HG03571 (cell line): ENCODE measurements around the gene TSPAN11.

ENCODE experiments used
- ATAC-seq: cut with Tn5 transposase; IDR thresholded peaks from one replicate; pipeline ENCODE4 v1.9.1; 2021; ENCODE audit not compliant: unreplicated experiment

TSPAN11 gene

DNA sequence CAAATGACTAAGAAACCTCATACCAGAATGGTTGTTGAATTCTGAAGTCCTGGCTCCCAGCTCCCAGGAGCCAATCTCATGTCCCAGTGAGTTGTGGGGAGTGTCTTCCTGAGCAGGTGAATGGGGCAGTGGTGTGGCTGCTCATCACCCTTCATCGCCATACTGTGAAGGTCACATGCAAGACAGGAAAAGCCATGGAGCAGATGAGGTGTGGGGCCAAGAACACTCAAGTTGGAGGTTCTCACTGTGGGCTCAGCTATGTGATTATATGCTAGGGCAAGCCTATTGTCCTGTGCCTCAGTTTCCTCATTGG lies 16.6 kb upstream of the TSPAN11 start:
- ATAC-seq = no peak

DNA sequence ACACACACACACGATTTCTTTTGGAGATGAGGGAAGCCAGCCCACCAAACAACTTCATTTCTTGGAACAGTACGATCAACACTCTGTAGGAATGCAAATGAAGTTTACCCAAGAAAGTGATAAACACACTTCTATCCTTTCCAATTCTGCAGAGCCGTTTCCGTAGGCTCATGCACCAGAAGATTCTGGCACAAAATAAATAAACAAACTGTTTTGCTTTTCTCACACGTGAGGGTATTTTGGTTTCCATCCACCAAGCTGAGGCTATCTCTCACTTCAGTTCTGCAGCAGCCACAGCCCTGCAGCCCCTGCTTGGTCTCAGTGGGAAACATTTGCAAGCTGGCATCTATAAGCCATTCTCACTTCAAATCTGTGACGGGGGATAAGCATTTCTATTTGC lies 15.3 kb upstream of the TSPAN11 start:
- ATAC-seq = no peak

DNA sequence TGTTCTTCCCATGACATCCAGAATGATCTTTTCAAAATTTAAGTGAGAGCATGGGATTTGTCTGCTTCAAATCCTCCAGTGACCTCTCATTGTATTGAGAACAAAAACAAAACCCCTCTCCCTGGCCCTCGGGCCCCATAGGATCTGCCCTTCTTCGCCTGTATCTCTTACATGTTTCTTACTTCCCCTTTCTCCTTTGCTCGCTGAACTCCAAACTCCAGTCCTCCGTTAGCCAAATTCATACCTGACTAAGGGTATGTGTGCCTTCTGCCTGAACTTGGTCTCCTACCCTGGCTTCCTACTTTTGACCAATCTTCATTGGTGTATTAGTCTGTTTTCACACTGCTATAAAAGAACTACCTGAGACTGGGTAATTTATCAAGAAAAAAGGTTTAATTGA lies 13.2 kb upstream of the TSPAN11 start:
- ATAC-seq = no peak

DNA sequence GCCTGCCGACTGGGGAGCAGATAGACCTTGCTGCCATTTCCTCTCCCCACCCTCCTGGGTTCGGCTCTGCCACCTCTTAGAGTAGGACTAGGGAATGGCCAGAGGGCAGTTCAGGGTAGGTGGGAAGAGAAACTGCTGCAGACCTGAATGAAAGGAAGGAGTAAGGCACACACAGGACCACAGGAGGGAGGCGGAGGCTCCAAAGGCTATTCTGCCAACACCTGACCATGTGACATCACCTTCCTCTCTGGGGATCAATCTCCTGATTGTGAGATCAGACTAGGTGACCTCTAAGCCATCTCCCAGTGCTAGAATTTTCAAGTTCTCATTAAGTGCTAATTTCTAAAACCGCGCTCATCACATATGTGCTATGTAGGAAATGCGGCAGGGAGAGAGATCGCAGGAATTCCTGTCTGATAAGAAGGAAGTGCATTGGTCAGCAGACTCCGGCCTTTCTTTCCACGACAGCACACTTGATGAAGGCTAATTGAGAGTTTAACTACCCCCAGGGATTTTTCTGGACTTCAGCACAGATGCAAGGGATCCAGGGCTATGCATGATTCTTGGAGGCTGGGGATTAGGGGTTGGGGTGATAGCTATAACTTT lies 11.5 kb upstream of the TSPAN11 start:
- ATAC-seq = no peak

DNA sequence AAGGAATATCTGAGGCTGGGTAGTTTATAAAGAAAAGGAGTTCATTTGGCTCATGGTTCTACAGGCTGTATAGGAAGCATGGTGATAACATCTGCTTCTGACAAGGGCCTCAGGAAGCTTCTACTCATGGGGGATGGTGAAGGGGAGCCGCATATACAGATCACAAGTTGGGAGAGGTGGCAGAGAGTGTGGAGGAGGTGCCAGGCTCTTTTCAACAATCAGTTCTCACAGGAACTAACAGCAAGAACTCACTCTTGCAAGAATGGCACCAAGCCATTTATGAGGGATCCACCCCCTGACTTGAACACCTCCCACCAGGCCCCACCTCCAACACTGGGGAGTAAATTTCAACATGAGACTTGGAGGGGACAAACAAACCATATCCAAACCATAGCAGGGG lies 3.5 kb upstream of the TSPAN11 start:
- no peak for ATAC-seq

DNA sequence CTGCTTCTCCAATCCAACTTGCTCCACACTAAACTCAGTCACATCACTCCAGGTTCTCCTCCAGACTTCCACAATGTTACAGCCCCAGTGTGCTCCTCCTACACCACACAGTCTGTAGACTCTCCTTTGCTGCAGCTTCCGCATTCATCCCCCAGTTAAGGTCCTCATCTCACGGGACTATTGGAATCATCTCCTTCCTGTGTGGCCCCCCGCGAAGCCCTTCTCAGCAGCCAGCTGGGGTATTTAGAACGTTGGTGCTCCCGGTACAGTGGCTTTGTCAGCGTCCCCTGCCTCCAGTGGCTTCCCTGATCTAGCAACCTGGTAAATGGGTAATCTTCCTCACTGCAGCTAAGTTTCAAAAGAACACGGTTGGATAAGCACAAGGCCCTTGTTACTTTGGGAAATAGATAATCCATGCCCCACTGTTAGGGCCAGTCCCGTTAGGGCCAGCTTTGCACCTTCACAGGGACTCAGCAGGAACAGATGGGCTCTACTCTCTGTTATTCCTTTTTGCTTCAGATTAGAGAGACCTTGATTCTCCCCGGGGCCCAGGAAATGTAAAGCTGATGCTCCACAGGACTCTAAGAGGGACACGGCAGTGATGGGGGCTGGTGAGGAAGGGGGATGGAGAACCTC lies 823 bp upstream of the TSPAN11 start:
- no peak for ATAC-seq

DNA sequence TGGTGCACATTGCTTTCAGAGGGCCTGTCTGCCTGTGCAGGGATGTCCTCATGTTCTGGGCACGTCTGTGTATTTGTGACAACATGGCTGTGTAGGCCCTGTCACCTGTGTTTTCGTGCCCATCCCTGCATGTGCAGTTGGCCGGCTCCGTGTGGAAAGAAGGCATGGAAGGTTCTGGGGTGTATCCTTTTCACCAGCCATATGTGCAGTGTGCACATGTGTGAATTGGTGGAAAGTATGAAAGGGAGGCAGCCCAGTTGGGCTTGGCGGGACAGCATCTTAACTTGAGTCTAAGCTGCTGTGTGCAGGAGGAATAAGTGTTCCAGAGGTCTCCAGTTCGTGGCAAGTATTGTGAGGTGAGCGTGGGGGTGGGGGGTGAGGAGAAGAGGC lies 669 bp downstream of the TSPAN11 start:
- no peak for ATAC-seq

DNA sequence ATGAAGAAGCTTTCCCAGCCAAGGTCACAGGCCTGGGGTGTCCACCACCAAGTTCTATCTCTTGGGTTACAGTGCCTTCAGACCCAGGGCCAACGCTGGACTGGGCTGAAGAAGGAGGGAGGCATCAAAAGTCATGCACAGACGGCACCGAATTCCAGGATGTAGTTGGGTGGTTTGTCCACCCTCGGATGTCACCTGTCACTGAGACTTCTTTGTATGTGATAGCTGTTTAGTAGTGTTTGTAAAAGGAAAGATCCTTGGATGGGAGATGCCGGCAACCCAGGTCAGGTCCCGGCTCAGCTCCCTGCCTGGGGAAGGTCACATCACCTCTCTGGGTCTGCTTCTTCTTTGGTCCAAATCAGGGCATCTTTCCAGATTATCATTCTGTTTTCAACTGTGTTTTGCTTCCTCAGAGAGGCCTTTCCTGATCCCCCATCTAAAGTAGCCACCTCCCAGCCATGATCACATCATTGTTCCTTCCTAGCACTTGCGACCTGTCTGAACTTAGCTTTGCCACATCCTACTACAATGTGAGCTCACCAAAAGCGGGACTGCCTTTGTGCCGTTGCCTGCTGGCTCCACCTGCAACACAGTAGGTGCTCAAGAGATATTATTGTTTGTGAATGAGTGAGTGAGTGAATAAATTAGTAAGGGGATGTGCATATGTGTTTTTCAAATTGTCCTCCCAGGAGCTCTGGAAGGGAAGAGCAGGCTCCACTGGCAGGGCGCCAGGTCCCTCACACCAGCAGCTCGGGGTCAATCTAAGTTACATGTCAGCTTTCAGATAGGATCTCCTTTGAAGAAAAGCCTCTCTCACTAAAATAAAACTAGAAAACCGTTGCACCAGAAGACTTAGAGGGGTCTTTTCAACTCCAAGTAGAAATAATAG lies 2.1 kb downstream of the TSPAN11 start:
- no peak for ATAC-seq

DNA sequence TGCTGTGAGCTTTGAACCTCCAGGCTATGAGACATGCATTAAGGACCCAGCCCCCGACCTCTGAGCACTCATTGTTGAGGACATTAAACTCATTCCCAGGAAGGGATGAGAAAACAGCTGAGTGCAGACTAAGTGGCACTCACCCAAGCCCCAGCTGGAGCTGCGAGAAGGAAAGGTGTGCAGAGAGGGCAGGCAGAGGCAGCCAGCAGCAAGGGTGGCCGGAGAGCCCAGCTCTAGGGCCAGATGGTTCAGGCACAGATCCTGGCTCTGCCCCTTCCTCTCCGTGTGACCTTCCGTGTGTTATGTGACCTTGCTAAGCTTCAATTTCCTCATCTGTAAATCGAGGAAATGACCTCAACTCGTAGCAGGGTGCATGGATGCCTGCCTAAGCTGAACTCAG lies 3.7 kb downstream of the TSPAN11 start:
- ATAC-seq = no peak

DNA sequence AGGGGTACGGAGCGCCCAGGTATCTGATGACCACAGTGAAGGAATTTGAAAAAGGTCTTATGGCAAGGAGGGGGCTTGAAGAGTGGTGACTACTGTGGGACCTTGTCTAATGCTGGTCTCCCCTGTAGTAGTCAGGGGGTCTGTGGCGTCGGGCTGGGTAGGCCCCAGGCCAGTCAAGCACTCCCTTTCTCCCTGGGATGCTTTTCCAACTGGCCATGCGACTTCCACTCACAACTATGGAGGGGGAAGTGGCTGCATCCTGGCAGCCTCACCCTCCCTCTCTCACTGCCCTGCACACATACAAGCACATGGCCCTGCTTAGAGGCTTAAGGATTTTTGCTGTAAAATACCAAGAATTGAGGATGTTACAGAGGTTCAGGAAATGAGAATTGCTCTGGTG lies 4.1 kb downstream of the TSPAN11 start:
- ATAC-seq = no peak

DNA sequence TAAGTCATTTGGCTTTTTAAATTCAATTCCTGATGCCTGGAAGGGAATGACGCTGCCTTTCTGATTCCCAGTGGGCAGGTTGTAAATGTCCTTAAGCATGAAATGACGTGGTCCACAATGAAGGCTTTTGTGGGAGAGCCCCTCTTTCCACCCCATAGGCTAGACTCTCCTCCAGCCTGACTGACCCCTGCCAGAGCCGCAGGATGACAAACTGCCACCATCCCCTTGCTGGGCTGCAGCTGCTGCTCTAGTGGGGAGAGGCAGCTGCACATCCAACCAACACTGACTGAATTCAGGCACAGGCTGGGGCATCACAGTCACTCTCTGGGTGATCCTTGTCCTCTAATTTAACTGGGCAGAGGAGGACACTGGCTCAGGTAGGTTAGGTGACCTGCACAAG lies 6.3 kb downstream of the TSPAN11 start:
- ATAC-seq = no peak

DNA sequence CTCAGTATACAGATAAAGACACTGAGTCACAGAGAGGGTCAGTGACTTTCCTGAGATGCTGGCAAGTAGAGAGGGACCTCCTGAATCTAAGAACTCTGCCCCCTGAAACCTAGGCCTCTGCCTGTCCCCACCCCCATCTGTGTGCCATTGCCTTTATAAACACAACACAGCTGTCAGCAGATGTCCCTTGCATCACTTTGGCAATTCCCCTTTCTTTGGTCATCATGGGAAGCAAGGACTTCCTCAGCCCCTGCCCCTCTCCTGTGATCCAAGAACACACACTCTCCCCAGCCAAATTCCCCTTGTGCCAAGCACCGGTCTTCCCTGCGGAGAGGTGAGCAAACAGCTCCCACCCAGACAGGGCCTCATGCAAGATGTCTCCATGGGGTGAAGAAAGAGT lies 8.3 kb downstream of the TSPAN11 start:
- no peak for ATAC-seq

DNA sequence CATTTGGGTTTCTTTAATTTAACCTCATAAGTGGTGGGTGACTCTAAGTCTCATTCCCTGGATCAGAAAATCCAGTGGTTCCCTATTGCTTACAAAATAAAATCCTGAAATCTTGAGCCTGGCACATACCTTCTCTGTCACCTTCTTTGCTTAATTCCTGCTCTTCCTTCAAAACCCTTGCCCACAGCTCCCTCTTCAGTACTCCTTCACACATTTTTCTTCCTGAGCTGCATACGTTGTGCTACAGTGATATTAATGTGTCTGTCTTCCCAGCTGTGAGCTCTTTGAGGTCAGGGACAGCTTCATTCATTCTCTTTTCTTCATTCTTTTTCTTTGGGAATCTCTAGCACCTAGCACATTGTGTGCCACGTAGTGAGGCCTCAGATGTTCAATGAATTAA lies 9.5 kb downstream of the TSPAN11 start:
- ATAC-seq = no peak

DNA sequence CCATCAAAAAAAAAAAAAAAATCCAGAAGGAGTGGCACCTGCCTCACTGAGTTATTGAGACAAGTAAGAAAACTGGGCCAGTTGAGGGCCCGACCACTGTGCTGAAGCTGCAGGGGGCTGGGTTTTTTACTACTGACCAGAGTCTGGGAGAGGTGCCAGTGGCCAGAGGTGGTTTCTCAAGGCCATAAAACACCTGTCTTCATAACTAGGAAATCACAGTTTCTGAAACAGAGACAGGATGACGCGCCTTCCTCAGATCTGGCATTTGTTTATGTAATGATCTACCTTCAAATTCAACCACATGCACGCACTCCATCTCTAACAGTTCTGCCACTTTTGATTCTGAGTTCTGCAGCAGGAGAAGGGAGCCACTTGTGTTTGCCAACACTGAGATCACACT lies 12.7 kb downstream of the TSPAN11 start:
- ATAC-seq = no peak

DNA sequence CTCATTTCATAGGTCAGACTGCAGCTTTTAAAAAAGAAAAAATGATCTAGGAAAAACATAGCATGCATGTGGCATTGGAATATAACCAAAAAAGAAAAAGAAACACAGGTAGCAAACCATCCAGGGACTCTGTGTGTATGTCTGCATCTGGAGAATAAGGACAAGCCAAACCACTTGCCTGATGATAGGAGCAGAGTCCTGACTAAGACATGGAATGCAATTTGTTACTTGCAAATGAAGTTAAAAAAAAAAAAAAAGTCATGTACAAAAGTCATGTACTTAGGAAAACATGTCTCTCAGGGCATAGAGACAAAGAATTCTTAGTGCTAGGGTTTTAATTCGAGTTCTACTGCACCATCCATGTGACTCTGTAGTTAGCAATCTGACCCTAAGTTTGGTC lies 15.9 kb downstream of the TSPAN11 start:
- ATAC-seq = no peak

DNA sequence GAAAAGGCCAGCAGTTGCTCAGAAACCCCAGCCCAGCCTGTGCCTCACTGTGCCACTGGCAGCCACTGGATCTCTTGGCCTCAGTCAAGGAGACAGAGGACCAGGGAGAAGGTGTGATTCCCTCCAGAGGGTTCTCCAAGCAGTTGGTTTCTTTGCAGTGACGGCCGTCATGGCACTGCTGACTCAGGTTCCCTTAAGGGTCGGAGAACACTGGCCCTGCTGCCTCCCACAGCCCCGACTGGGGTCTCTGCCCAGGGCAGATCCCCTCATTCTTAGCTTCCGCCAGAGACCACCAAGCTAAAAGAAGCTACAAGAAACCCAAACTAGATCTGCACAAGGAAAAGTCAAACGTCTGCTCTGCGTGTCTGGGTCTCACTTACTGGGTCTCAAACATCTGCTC lies 16.4 kb downstream of the TSPAN11 start:
- ATAC-seq = no peak

DNA sequence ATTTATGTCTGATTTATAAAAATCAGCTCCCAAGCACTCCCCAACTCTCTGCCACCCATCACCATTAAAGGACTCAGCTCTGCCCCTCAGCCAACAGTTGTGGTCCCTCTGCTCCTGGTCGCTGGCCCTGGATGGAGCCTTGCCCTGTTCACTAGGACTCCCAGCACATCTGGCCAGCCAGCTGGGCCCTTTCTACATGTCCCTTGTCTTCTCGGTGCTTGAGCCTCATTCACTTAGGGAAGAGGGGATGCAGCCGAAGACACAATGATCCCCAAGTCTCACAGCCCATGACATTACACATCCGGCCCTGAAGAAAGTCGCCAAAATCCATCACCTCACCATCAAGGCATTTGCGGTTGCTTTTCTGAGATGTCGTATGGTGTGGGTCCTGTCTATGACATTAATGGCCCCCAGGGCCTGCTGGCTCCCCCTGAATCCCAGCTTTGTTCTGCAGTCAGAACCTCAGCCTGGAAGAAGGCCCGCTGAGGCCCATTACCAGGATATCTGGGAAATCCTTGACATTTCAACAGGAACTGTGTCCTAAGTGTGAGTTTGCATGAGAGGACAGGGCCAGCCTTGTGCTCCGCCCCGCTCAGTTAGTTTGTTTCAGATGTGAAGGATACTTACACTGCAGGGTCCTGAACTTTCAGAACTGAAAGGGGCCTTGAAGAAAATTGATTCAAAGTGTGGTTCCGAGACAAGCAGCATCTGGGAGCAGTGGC lies 19.1 kb downstream of the TSPAN11 start:
- no peak for ATAC-seq

DNA sequence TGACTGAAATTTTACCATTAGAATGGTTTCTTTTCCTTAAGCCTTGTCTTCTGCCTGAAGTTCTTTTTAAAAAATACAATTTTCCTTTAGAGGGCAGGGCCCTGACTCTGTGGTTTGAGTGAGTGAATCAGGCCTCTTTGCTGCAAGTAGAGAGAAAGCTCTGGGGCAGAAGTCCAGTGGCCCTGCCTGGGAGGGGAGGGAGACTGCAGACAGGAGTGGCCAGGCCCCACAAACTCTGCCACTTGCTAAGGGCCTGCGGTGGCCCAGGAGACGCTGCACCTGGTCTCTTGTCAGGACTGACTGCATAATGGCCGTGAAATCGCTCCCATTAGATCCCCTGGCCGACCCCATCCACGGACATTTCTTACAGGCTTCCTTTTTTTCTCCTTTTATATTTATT lies 25.5 kb downstream of the TSPAN11 start:
- no peak for ATAC-seq

DNA sequence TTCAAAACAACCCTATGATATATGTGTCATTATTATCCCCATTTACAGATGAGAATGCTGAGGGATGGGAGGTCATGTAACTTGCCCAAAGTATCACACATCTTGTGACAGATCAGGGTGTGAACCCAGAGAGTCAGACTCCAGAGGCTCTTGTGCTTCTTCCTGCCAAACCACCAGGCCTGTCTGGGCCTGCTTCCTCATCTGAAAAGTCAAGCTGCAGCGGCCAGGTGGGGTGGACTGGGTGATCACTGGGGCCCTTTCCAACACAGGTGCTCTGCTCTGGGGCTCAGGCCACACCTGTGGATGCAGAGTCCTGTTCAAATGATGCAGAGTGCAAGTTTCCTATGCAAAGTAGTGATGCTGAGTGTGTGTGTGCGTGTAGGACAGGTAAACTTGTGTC lies 26.7 kb downstream of the TSPAN11 start:
- ATAC-seq = no peak

DNA sequence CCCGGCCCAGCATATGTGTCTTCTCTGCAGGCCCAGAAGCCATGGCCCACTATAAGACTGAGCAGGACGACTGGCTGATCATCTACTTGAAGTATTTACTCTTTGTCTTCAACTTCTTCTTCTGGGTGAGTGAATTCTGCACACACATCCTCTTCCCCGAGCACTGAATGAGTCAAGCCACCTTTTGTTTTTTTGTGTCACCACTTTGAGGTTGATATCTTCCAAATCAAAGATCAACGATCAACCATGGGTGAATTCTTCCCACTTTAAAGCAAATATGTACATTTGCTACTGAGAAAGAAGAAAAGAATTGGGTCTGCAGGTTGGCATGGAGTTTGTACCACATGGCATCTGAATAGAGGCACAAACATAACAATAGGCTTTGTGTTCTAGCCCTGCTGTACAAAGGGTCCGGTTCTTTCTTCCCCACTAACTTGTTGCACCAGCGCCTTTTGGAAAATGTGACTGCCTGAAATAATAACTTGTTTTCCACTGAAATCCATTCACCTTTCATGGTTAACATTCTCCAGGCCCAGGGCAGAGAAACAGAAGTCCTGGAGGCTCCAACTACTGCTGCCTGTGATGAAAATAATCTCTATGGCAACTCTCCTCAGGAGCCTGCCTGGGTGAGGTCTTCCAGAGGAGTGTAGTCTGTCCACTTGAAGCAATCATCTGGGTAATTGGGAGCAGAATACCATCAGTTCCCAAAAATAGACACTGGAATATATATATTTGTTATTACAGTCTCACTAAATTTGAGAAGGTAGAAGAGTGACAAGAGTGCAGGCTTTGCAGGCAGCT lies 27.6 kb downstream of the TSPAN11 start:
- ATAC-seq = no peak

DNA sequence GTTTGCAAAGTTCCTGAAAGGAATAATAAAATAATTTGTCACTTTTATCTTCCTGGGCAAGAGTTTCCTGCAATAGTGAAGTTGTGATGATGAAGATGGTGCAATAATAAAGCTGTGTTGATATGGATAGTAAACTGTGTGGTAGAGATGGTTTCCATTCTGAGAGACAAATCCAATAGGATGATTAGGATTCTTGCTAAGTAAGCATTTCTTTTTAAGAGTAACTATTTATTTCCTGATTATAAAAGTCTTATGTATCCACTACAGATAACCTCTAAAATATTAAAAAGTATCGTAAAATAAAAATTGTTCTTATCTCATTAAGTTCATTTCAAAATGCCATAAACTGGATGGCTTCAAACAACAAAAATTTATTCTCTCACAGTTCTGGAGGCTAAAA lies 28.7 kb downstream of the TSPAN11 start:
- no peak for ATAC-seq
